ENCODE results near the gene SLC6A4.

The SLC6A4 gene

GRCh38 chr17:30248786-30249185 lies 13.3 kb upstream of the SLC6A4 start:
- no peak for TF ChIP-seq CTCF (IDR thresholded peaks at IDR 0.05; ENCODE audit: insufficient read depth, missing control alignments)

GRCh38 chr17:30246460-30246859 lies 11.0 kb upstream of the SLC6A4 start:
- FAIRE-seq = no peak
- no peak for DNase-seq (ENCODE audit: insufficient read length, low spot score)
- no peak for TF ChIP-seq CTCF (IDR thresholded peaks at IDR 0.05; ENCODE audit: insufficient read depth, missing control alignments)

More at GRCh38 chr17:30248786-30249185, 13.3 kb upstream of the SLC6A4 start:
- FAIRE-seq = no peak
- DNase-seq (ENCODE audit: insufficient read length, low spot score) = no peak

- no peak for DNase-seq (ENCODE audit: insufficient read length, low spot score)
- TF ChIP-seq CTCF (IDR thresholded peaks at IDR 0.05; ENCODE audit: insufficient read depth, missing control alignments) = no peak
- FAIRE-seq = no peak
Measured at GRCh38 chr17:30244853-30245385, 9.4 kb upstream of the SLC6A4 start.

- no peak for TF ChIP-seq CTCF (IDR thresholded peaks at IDR 0.05; ENCODE audit: insufficient read depth, missing control alignments)
- DNase-seq (ENCODE audit: insufficient read length, low spot score) (no peak), FAIRE-seq (no peak)
Measured at GRCh38 chr17:30243568-30243967, 8.1 kb upstream of the SLC6A4 start.

GRCh38 chr17:30243002-30243401 lies 7.5 kb upstream of the SLC6A4 start:
- FAIRE-seq (no peak), DNase-seq (ENCODE audit: insufficient read length, low spot score) (no peak)
- TF ChIP-seq CTCF (IDR thresholded peaks at IDR 0.05; ENCODE audit: insufficient read depth, missing control alignments) = no peak

GRCh38 chr17:30241051-30241450 lies 5.6 kb upstream of the SLC6A4 start:
- TF ChIP-seq CTCF (IDR thresholded peaks at IDR 0.05; ENCODE audit: insufficient read depth, missing control alignments) = no peak
- FAIRE-seq = no peak
- no peak for DNase-seq (ENCODE audit: insufficient read length, low spot score)

- DNase-seq (ENCODE audit: insufficient read length, low spot score) (no peak), FAIRE-seq (no peak)
- TF ChIP-seq CTCF (IDR thresholded peaks at IDR 0.05; ENCODE audit: insufficient read depth, missing control alignments) = no peak
Measured at GRCh38 chr17:30240177-30240576, 4.7 kb upstream of the SLC6A4 start.

Data from D721Med (cell line).